Sciatic nerve (tissue), 2 donors: ENCODE measurements around the gene TRERF1. TPM values are rescaled to one million over a fixed set of nuclear protein-coding genes. Genes with fewer than 3 reads are reported as not detected.

Source experiments
- ATAC-seq: fragments of 200-7000 bp; cut with Tn5 transposase; one replicate; pipeline ENCODE4 v1.9.1; 2020; ENCODE audit warnings: mild to moderate bottlenecking, moderate library complexity
- DNase-seq: peaks from one replicate; pipeline ENCODE4 v3.0.0-alpha.2; 2020; ENCODE audit warnings: low spot score
- intact Hi-C: fragments of 100-400 bp; cut with DNase I; formaldehyde crosslinking; loops from one replicate; pipeline ENCODE4 v1.14.2; 2022
- total RNA-seq: library from RNA; stranded (reverse); fragmentation: NEBNext Ultra II Directional; extraction: Animal tissue kit (Norgen Biotek cat#: 25700); gene quantifications from one replicate; pipeline ENCODE4 v1.2.1, GENCODE V29; 2021
- donor health status: DM: no; HTN: no; CAD: no.
- donor health status: DM: no; HTN: no; CAD: no.

Gene TRERF1
- total RNA-seq, 1 donor from 2014 or later: 7.0 TPM

GRCh38 chr6:42322676-42323075, 129.1 kb downstream of the TRERF1 start:
- DNase-seq (no peak), ATAC-seq (no peak)
- intact Hi-C loops: no loop called here

- ATAC-seq: no peak
- intact Hi-C loops: no loop called here
- DNase-seq: no peak
These were observed 129.8 kb downstream of the TRERF1 start for GRCh38 chr6:42321976-42322375.

- ATAC-seq (no peak), DNase-seq (no peak)
- intact Hi-C loops: no loop called here
These were observed 131.0 kb downstream of the TRERF1 start for GRCh38 chr6:42320762-42321161.

DNA sequence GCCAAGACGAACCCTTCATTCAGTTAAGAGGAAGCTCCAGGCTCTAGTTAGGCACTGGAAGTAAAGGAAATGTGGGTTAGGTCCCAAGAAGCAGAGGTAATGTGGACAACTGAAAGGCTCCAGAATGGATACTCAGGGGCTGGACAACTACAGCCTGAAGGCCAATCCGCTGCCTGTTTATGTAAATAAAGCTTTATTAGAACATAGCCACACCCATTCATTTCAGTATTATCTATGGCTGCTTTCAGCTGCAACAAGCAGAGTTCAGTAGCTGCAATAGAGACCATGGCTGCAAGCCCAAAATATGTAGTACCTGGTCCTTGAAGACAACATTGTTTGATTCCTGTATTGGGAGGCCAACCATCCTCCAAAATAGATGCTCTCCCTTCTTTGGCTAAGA, 133.2 kb downstream of the TRERF1 start:
- DNase-seq (no peak), ATAC-seq (no peak)
- intact Hi-C loops: no loop called here

DNA sequence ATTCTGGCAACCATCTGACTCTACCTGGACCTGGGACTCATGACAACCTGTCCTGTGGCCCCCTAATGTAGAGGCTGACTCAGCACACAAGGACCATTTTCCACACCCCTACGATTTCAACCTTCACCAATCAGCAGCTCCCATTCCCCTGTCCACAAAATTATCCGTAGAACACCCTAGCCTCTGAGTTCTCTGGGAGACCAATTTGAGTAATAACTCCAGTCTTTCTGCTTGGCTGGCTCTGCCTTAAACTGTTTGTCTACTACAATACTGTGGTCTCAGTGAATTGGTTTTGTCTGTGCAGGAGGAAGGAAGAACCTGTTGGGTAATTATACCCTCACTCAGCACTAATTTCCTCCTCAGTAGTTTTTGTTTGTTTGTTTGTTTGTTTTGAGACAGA, 134.7 kb downstream of the TRERF1 start:
- DNase-seq: no peak
- intact Hi-C loops: no loop called here
- no peak for ATAC-seq

- ATAC-seq: no peak
- DNase-seq: no peak
- intact Hi-C loops: no loop called here
These were observed 135.4 kb downstream of the TRERF1 start for GRCh38 chr6:42315991-42316970.

GRCh38 chr6:42315259-42315990, 136.3 kb downstream of the TRERF1 start:
- intact Hi-C loops: no loop called here
- no peak for ATAC-seq
- no peak for DNase-seq

GRCh38 chr6:42314571-42315258, 137.0 kb downstream of the TRERF1 start:
- no peak for DNase-seq
- intact Hi-C loops: no loop called here
- ATAC-seq: no peak

- intact Hi-C loops: no loop called here
- DNase-seq (no peak), ATAC-seq (no peak)
These were observed 137.7 kb downstream of the TRERF1 start for GRCh38 chr6:42313941-42314570.

DNA sequence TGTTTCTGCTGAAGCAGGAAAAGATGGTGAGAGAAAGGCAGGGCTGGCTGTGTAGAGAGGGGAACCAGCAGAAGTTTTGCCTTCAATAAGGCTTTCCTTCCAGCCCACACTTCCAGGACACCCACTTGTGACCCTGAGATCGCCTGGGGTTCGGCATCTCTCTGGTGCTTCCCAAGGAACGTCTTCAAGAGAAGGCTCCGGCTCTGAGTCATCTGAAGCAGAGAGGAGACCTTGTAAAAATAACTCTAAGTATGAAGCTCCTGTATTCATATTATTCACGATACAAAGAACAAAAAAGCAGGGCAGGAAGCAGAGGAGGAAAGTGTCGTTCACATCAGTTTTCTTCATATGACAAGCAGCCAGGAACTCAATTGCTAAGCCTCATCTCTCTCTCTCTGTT, 138.7 kb downstream of the TRERF1 start:
- ATAC-seq (no peak), DNase-seq (no peak)
- intact Hi-C loops: no loop called here

DNA sequence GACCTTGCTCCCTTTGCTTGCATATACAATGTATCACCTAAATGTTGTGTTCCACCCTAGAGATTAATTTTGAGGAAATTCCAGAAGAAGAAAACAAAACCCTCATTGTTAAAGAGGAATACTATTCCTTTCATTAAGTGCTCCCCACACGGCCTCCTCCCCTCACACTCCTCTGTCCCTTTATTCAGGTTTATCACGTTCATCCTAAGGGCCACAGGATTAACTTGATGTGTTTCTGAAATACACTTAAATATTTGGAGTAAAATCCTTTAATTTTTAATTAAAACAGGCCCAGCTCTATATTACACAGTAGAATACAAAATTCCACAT, 144.6 kb downstream of the TRERF1 start:
- no peak for DNase-seq
- intact Hi-C loops: no loop called here
- no peak for ATAC-seq

GRCh38 chr6:42306439-42307140, 145.1 kb downstream of the TRERF1 start:
- ATAC-seq: no peak
- no peak for DNase-seq
- intact Hi-C loops: no loop called here

- DNase-seq: no peak
- no peak for ATAC-seq
- intact Hi-C loops: no loop called here
These were observed 147.5 kb downstream of the TRERF1 start for GRCh38 chr6:42304053-42304712.

DNA sequence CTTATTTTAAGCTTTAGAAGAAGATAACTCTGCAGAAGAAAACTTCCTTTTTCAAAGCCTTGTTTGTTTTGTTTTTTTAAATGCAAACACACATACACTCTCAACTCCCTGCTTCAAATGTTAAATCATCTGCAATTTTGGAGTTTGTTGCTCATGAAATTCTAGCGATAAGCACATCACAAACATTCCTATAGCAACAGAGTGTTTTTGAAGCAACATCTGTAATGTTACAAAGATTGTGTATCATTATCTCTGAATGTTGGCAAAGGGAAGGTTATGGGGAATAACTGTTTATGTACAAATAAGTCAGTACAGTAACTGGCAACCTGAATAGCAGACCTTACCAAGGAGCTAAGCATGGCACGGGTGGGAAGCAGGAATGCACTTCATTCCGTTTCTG, 149.3 kb downstream of the TRERF1 start:
- DNase-seq (no peak), ATAC-seq (no peak)

DNA sequence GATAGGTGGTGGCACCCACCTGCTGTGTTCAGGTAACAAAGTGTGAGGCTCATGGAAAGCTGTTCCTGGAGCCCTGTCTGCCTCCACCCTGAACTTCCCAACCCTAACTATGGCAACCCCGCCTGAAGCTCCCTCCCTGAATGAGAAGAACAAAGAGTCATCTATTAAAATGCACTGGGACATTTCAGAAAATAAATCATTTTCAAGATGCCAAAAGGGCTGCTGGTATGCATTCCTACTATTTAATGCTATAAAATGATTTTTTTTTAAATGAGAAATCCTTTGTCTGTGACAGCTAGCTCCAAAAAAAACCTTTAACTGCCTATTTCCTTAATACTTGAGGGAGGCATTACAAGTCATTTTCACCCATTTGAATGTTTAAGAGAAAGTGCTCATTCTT, 149.7 kb downstream of the TRERF1 start:
- intact Hi-C loops: no loop called here
- DNase-seq: no peak
- ATAC-seq: no peak

More for the DNA sequence above, 149.3 kb downstream of the TRERF1 start:
- intact Hi-C loops: no loop called here

GRCh38 chr6:42300701-42301100, 151.0 kb downstream of the TRERF1 start:
- intact Hi-C loops: no loop called here
- no peak for ATAC-seq

DNA sequence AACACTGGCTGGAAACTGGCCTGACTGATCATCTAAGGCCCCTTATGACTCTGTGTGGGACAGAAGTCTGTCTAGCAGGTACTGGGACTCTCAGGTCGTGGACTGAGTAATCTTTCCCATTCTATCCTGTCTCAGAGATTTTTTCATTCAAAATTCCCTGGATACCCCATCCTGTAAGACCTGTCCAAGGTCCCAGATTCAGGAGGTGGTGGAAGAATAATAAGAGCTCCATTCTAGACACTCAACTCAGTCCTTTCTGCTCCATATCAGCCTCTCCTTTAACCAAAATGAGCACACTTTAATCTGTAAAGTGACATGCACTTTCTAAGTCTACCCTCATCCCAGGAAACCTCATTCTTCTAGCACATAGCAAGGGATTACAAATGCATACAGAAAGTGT, 151.5 kb downstream of the TRERF1 start:
- no peak for ATAC-seq
- intact Hi-C loops: no loop called here
- DNase-seq: no peak

More at GRCh38 chr6:42300701-42301100, 151.0 kb downstream of the TRERF1 start:
- DNase-seq: no peak

DNA sequence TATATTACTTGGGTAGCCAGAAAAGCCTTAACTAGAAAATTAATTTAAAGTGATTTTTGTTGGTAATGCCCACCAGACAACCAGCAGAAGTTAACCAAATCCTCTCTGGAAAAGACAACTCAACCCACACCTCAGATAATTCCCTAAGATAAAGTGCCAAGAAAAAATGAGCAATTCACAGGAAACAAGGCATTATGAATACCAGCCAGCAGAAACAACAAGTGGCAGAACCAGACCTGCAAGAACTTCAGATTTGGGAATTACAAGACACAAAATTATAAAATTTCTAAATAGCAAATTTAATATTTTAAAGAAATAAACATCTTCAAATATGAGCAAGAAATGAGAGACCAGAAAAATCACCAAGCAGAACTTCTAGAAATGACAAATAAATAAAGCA, 154.1 kb downstream of the TRERF1 start:
- DNase-seq (no peak), ATAC-seq (no peak)
- intact Hi-C loops: no loop called here
